Measurements from ENCODE around the gene ZNF540.

The ZNF540 gene

GRCh38 chr19:37635076-37636056 is 40.7 kb downstream of the ZNF540 start:
- Histone ChIP-seq H3K36me3 (ENCODE audit: control insufficient read depth in 1 of 2, insufficient read depth in 2 of 2, low read length in 2 of 2) (peaks cover 15 to 16% of the 10 kb centered on the region in 2 experiments), H4K12ac (ENCODE audit: low read depth, low read length) (no peak overlapping the region), H4K8ac (ENCODE audit: low read depth, low read length) (no peak overlapping the region), H3K18ac (ENCODE audit: low read length) (no peak overlapping the region), H2BK120ac (ENCODE audit: insufficient read depth, low read length, poor library complexity) (no peak overlapping the region), H3K23ac (ENCODE audit: low read length) (no peak overlapping the region), H3K27me3 (ENCODE audit: insufficient read depth, low read length) (no peaks in the 10 kb centered on the region), H2AK5ac (ENCODE audit: low read length) (no peak overlapping the region), H3K9me3 (ENCODE audit: insufficient read depth, low read depth, low read length) (peaks cover 11% of the 10 kb centered on the region), H3K4me1 (ENCODE audit: control insufficient read depth in 1 of 2, insufficient read depth in 2 of 2, low read length in 2 of 2) (no peaks in the 10 kb centered on the region), H4K91ac (ENCODE audit: low read depth, low read length) (no peak overlapping the region), H3K4me3 (ENCODE audit: low read depth, low read length) (no peak overlapping the region), H3K4me2 (ENCODE audit: low read length) (no peak overlapping the region), H3K4ac (ENCODE audit: low read depth, low read length) (no peak overlapping the region), H3K9ac (ENCODE audit: low read length) (no peak overlapping the region), H2BK12ac (ENCODE audit: low read length) (no peak overlapping the region), H2AFZ (ENCODE audit: insufficient read depth, low read length, poor library complexity) (no peak overlapping the region), H3K27ac (ENCODE audit: low read depth, low read length) (no peak overlapping the region), H3K79me2 (ENCODE audit: control insufficient read depth, insufficient read depth, low read length, poor library complexity) (no peaks in the 10 kb centered on the region), H2BK5ac (ENCODE audit: low read depth, low read length, poor library complexity) (no peak overlapping the region), H3K14ac (ENCODE audit: low read length) (no peak overlapping the region), H3K79me1 (ENCODE audit: low read length) (no peaks in the 10 kb centered on the region)
- DNase-seq: peak; percentile 19 to 74
- no CpG with 5 or more reads among the region's 11 CpGs for WGBS (ENCODE audit: extremely low coverage, insufficient coverage, insufficient read length)

- Histone ChIP-seq H2AFZ (ENCODE audit: insufficient read depth, low read length, poor library complexity) (no peak overlapping the region), H3K79me1 (ENCODE audit: low read length) (peaks cover 14% of the 10 kb centered on the region), H3K36me3 (ENCODE audit: control insufficient read depth in 1 of 2, insufficient read depth in 2 of 2, low read length in 2 of 2) (no peaks in the 10 kb centered on the region), H3K4me2 (ENCODE audit: low read length) (peak overlapping the region; percentile 96), H3K9ac (ENCODE audit: low read length) (no peak overlapping the region), H3K4me3 (ENCODE audit: low read depth, low read length) (no peak overlapping the region), H3K23ac (ENCODE audit: low read length) (no peak overlapping the region), H3K27ac (ENCODE audit: low read depth, low read length) (no peak overlapping the region), H3K14ac (ENCODE audit: low read length) (no peak overlapping the region), H2BK120ac (ENCODE audit: insufficient read depth, low read length, poor library complexity) (no peak overlapping the region), H4K12ac (ENCODE audit: low read depth, low read length) (no peak overlapping the region), H2BK5ac (ENCODE audit: low read depth, low read length, poor library complexity) (no peak overlapping the region), H3K4ac (ENCODE audit: low read depth, low read length) (no peak overlapping the region), H3K18ac (ENCODE audit: low read length) (no peak overlapping the region), H4K91ac (ENCODE audit: low read depth, low read length) (no peak overlapping the region), H2AK5ac (ENCODE audit: low read length) (no peak overlapping the region), H3K79me2 (ENCODE audit: control insufficient read depth, insufficient read depth, low read length, poor library complexity) (peaks cover 9% of the 10 kb centered on the region), H2BK12ac (ENCODE audit: low read length) (no peak overlapping the region), H3K4me1 (ENCODE audit: control insufficient read depth in 1 of 2, insufficient read depth in 2 of 2, low read length in 2 of 2) (no peaks in the 10 kb centered on the region), H4K8ac (ENCODE audit: low read depth, low read length) (no peak overlapping the region), H3K9me3 (ENCODE audit: insufficient read depth, low read depth, low read length) (peaks cover 3% of the 10 kb centered on the region), H3K27me3 (ENCODE audit: insufficient read depth, low read length) (no peaks in the 10 kb centered on the region)
- no peak for DNase-seq
- no CpG with 5 or more reads among the region's 5 CpGs for WGBS (ENCODE audit: extremely low coverage, insufficient coverage, insufficient read length)
Observed at GRCh38 chr19:37654118-37654517, 59.4 kb downstream of the ZNF540 start.

- no CpG with 5 or more reads among the region's 40 CpGs for WGBS (ENCODE audit: extremely low coverage, insufficient coverage, insufficient read length)
- no peak overlapping the region for H2AK5ac ChIP-seq (ENCODE audit: low read length)
- H4K91ac ChIP-seq (ENCODE audit: low read depth, low read length): peak overlapping the region; percentile 64
- no peak overlapping the region for H2BK12ac ChIP-seq (ENCODE audit: low read length)
- no peaks in the 10 kb centered on the region for H3K4me1 ChIP-seq (ENCODE audit: control insufficient read depth in 1 of 2, insufficient read depth in 2 of 2, low read length in 2 of 2)
- H3K4ac ChIP-seq (ENCODE audit: low read depth, low read length): peak overlapping the region; percentile 54
- peak overlapping the region; percentile 92 for H4K12ac ChIP-seq (ENCODE audit: low read depth, low read length)
- peaks cover 14% of the 10 kb centered on the region for H3K79me1 ChIP-seq (ENCODE audit: low read length)
- DNase-seq: peak; percentile 33 to 48
- H3K9ac ChIP-seq (ENCODE audit: low read length): peak overlapping the region; percentile 92
- peak overlapping the region; percentile 62 for H2BK5ac ChIP-seq (ENCODE audit: low read depth, low read length, poor library complexity)
- no peak overlapping the region for H3K23ac ChIP-seq (ENCODE audit: low read length)
- no peaks in the 10 kb centered on the region for H3K27me3 ChIP-seq (ENCODE audit: insufficient read depth, low read length)
- H3K4me2 ChIP-seq (ENCODE audit: low read length): peak overlapping the region; percentile 96
- H3K79me2 ChIP-seq (ENCODE audit: control insufficient read depth, insufficient read depth, low read length, poor library complexity): peaks cover 9% of the 10 kb centered on the region
- peak overlapping the region; percentile 10 for H2BK120ac ChIP-seq (ENCODE audit: insufficient read depth, low read length, poor library complexity)
- H2AFZ ChIP-seq (ENCODE audit: insufficient read depth, low read length, poor library complexity): peak overlapping the region; percentile 74
- peak overlapping the region; percentile 86 for H3K4me3 ChIP-seq (ENCODE audit: low read depth, low read length)
- peak overlapping the region; percentile 47 for H3K18ac ChIP-seq (ENCODE audit: low read length)
- H3K36me3 ChIP-seq (ENCODE audit: control insufficient read depth in 1 of 2, insufficient read depth in 2 of 2, low read length in 2 of 2): no peaks in the 10 kb centered on the region
- H4K8ac ChIP-seq (ENCODE audit: low read depth, low read length): peak overlapping the region; percentile 76
- H3K9me3 ChIP-seq (ENCODE audit: insufficient read depth, low read depth, low read length): peaks cover 3% of the 10 kb centered on the region
- H3K27ac ChIP-seq (ENCODE audit: low read depth, low read length): peak overlapping the region; percentile 85
- peak overlapping the region; percentile 91 for H3K14ac ChIP-seq (ENCODE audit: low read length)
Observed at GRCh38 chr19:37654629-37655300, 60.1 kb downstream of the ZNF540 start.

GRCh38 chr19:37655301-37655688 is 60.6 kb downstream of the ZNF540 start, which contains the start of gene ZFP30:
ZFP30 (minus strand) TSS chr19:37655465; CDS start chr19:37647822, 7,643 bp downstream.
- Histone ChIP-seq H2AFZ (ENCODE audit: insufficient read depth, low read length, poor library complexity) (peak within 1 kb of the TSS; percentile 74), H3K4me3 (ENCODE audit: low read depth, low read length) (peak within 1 kb of the TSS; percentile 86), H4K8ac (ENCODE audit: low read depth, low read length) (peak within 1 kb of the TSS; percentile 91), H2AK5ac (ENCODE audit: low read length) (no peak within 1 kb of the TSS), H4K12ac (ENCODE audit: low read depth, low read length) (peak within 1 kb of the TSS; percentile 92), H4K91ac (ENCODE audit: low read depth, low read length) (peak within 1 kb of the TSS; percentile 66), H3K4me2 (ENCODE audit: low read length) (peak within 1 kb of the TSS; percentile 96), H3K23ac (ENCODE audit: low read length) (no peak within 1 kb of the TSS), H3K4ac (ENCODE audit: low read depth, low read length) (peak within 1 kb of the TSS; percentile 54), H2BK12ac (ENCODE audit: low read length) (no peak within 1 kb of the TSS), H3K27ac (ENCODE audit: low read depth, low read length) (peak within 1 kb of the TSS; percentile 85), H3K36me3 (ENCODE audit: control insufficient read depth in 1 of 2, insufficient read depth in 2 of 2, low read length in 2 of 2) (no peaks in the 10 kb centered on the region), H2BK5ac (ENCODE audit: low read depth, low read length, poor library complexity) (peak within 1 kb of the TSS; percentile 72), H3K4me1 (ENCODE audit: control insufficient read depth in 1 of 2, insufficient read depth in 2 of 2, low read length in 2 of 2) (no peaks in the 10 kb centered on the region), H3K14ac (ENCODE audit: low read length) (peak within 1 kb of the TSS; percentile 91), H2BK120ac (ENCODE audit: insufficient read depth, low read length, poor library complexity) (peak within 1 kb of the TSS; percentile 48), H3K9ac (ENCODE audit: low read length) (peak within 1 kb of the TSS; percentile 92), H3K79me2 (ENCODE audit: control insufficient read depth, insufficient read depth, low read length, poor library complexity) (peaks cover 9% of the 10 kb centered on the region), H3K27me3 (ENCODE audit: insufficient read depth, low read length) (no peaks in the 10 kb centered on the region), H3K79me1 (ENCODE audit: low read length) (peaks cover 14% of the 10 kb centered on the region), H3K18ac (ENCODE audit: low read length) (peak within 1 kb of the TSS; percentile 47), H3K9me3 (ENCODE audit: insufficient read depth, low read depth, low read length) (peaks cover 3% of the 10 kb centered on the region)
- DNase-seq: peak; percentile 71 to 85
- WGBS (ENCODE audit: extremely low coverage, insufficient coverage, insufficient read length): no CpG with 5 or more reads among the region's 34 CpGs

Data from trophoblast cell (in vitro differentiated cells and primary cell).